ENCODE measurements around the gene DYNC1LI2.
A peak's percentile ranks its signal among the peaks of the same experiment; 100 is the strongest.

Gene DYNC1LI2

DNA sequence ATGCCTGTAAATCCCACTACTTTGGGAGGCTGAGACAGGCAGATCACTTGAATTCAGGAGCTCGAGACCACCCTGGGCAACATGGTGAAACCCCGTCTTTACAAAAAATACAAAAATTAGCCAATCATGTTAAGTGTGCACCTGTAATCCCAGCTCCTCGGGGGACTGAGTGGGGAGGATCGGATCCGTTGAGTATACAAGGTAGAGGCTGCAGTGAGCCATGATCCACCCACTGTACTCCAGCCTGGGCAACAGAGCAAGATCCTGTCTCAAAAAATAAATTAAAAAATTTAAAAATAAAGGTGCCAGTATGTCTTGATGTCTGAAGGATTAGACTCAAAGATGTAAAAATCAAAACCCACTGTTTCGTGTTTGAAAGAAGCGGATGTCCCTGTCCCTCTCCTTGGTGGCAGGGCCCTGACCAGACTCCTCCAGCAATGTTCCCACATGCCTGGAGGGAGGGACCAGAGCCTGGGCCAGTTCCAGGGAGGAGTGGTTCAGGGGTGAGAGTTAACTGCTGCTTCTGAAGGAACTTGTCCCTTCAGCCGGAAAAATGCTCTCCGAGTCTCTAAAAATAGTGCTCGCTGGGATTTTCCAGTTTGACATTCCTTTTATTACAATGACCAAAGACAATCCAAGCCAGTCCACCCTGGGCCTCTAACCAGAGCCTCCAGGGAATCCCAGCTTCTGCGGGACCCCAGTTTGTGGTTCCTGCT is 45.5 kb downstream of the DYNC1LI2 start:
- H3K27ac ChIP-seq = peak overlapping the region; percentile 37
- ChIA-PET POLR2A (ENCODE audit: low non-redundant PET) (no interaction called here), CTCF (no interaction called here)
- TF ChIP-seq, protein P1, sequence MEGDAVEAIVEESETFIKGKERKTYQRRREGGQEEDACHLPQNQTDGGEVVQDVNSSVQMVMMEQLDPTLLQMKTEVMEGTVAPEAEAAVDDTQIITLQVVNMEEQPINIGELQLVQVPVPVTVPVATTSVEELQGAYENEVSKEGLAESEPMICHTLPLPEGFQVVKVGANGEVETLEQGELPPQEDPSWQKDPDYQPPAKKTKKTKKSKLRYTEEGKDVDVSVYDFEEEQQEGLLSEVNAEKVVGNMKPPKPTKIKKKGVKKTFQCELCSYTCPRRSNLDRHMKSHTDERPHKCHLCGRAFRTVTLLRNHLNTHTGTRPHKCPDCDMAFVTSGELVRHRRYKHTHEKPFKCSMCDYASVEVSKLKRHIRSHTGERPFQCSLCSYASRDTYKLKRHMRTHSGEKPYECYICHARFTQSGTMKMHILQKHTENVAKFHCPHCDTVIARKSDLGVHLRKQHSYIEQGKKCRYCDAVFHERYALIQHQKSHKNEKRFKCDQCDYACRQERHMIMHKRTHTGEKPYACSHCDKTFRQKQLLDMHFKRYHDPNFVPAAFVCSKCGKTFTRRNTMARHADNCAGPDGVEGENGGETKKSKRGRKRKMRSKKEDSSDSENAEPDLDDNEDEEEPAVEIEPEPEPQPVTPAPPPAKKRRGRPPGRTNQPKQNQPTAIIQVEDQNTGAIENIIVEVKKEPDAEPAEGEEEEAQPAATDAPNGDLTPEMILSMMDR (conservative IDR thresholded peaks at IDR 0.05; ENCODE audit: low read depth) = no peak
- no peak for DNase-seq (ENCODE audit: low spot score)

DNA sequence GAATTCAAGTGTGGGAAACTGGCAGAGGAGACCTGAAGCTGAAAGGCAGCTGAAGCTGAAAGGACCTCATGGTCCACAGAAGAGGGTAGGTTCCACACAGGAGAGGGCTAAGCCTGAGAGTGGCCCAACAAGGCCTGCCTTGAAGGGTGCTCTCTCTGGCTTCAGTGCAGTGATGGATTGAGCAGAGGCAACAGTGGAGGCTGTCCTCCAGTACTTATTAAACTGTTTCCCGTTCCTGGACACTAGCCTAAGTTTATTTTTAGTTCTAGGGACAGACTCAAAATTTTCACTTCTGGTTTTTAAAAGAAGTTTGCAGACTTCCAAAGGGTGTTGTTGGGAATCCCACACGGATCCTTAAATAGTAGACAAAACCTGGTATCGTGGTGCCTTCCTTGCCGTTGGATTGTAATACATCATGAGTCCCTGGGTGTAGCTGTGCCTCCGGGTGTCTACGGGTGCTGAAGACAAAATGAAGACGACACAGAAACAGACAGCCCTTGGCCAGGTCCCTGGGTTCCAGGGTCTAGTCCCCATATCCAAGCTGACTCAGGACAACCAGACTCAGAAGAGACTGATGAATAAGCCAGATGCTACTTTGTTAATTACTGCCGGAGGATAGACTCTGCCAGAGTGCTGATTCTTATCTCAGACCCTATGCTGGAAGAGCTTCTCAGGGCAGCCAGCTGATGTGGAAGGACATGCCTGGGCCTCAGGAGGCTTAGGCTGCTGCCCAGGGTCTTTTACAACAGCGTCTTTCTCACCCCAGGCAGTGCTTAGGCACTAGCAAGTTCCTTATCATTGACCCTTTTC is 47.8 kb downstream of the DYNC1LI2 start:
- TF ChIP-seq, protein P1 (conservative IDR thresholded peaks at IDR 0.05; ENCODE audit: low read depth) = no peak
- CTCF ChIA-PET = no interaction called here
- no peak for DNase-seq (ENCODE audit: low spot score)
- POLR2A ChIA-PET (ENCODE audit: low non-redundant PET) = no interaction called here
- no peak overlapping the region for H3K27ac ChIP-seq

DNA sequence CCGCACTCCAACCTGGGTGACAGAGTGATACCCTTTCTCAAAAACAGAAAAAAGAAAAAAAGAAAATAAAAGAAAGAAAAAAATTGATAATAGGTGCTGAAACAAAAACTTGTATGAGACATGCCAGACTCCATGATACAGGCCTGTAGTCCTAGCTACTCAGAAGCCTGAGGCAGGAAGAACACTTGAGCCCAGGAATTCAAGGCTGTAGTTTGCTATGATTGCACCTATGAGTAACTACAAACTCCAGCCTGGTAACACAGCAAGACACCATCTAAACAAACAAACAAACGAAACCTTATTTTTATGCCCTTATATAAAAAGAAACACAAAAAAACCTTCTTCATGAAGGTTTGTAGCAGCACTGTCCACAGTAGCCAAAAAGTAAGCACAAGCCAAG is 49.9 kb downstream of the DYNC1LI2 start:
- ChIA-PET CTCF (no interaction called here), POLR2A (ENCODE audit: low non-redundant PET) (no interaction called here)
- TF ChIP-seq, protein P1 (conservative IDR thresholded peaks at IDR 0.05; ENCODE audit: low read depth) = no peak
- no peak for DNase-seq (ENCODE audit: low spot score)
- no peak overlapping the region for H3K27ac ChIP-seq

DNA sequence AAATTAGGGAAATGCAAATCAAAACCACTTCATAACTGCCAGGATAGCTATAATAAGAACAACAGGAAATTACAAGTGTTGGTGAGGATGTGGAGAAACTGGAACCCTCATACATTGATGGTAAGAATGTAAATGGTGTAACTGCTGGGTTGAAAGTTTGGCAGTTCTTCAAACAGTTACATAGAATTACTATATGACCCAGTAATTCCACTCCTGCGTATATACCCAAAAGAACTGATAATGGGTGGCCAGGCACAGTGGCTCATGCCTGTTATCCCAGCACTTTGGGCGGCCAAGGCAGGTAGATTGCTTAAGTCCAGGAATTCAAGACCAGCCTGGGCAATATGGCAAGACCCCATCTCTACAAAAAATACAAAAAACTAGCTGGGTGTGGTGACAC is 50.4 kb downstream of the DYNC1LI2 start:
- CTCF ChIA-PET = interaction anchor here (0.5 kb wide), 1 partner anchor 335 kb away, joined by 3 read pairs; no protein-coding TSS in a partner anchor
- H3K27ac ChIP-seq = no peak overlapping the region
- no peak for DNase-seq (ENCODE audit: low spot score)
- TF ChIP-seq, protein P1 (conservative IDR thresholded peaks at IDR 0.05; ENCODE audit: low read depth) = no peak
- POLR2A ChIA-PET (ENCODE audit: low non-redundant PET) = no interaction called here

DNA sequence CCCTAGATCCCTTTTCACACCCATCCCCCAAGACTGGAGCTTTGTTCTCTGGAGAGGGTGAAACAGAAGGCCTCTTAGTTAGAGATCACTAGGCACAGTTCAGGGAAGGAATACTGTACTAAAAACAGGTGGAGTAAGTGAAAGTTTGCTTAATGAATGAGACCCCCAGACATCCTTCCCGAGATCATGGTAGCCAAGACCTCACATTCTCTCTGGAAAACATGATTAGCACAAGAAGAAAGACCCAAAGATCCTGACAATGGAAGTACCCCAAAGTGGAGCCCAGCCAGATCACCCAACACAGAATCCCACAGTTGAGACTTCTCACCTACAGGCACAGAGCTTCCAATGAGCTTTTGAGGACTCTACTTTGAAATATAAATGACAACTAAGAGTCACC is 51.5 kb downstream of the DYNC1LI2 start:
- ChIA-PET CTCF (interaction anchor here (0.6 kb wide), 2 partner anchors 168 to 195 kb away, joined by 3 to 4 read pairs; no protein-coding TSS in a partner anchor), POLR2A (ENCODE audit: low non-redundant PET) (no interaction called here)

DNA sequence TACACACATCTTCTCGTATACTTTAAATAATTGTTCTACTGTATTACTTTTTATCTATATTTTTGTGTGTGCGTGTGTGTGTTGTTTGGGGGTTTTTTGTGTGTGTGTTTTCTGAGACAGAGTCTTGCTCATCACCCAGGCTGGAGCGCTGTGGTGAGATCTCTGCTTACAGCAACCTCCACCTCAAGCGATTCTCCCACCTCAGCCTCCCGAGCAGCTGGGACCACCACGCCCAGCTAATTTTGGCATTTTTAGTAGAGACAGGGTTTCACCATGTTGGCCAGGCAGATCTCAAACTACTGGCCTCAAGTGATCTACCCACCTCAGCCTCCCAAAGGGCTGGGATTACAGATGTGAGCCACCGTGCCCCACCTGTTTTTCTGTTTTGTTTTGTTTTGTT is 53.4 kb downstream of the DYNC1LI2 start:
- ChIA-PET POLR2A (ENCODE audit: low non-redundant PET) (no interaction called here), CTCF (interaction anchor here (1.0 kb wide), 1 partner anchor 90 kb away, joined by 4 read pairs; no protein-coding TSS in a partner anchor)
- TF ChIP-seq, protein P1 (conservative IDR thresholded peaks at IDR 0.05; ENCODE audit: low read depth) = no peak
- H3K27ac ChIP-seq = no peak overlapping the region
- DNase-seq (ENCODE audit: low spot score) = no peak

More for the DNA sequence above, 51.5 kb downstream of the DYNC1LI2 start:
- TF ChIP-seq, protein P1 (conservative IDR thresholded peaks at IDR 0.05; ENCODE audit: low read depth) = no peak
- no peak for DNase-seq (ENCODE audit: low spot score)
- H3K27ac ChIP-seq = no peak overlapping the region
